Neural crest cell (in vitro differentiated cells): ENCODE data around the gene GLIS1. TPM values are rescaled to one million over a fixed set of nuclear protein-coding genes. Genes with fewer than 3 reads are reported as not detected.
A peak's percentile ranks its signal among the peaks of the same experiment; 100 is the strongest.

Experiments
- DNase-seq: peaks from one replicate; pipeline ENCODE4 v3.0.0; 2021; ENCODE audit warnings: low read depth, mixed read lengths, low spot score
- H3K27ac Mint-ChIP-seq: one replicate; pipeline ENCODE4 v1.8.0; 2021; ENCODE audit warnings: mild to moderate bottlenecking, mixed read lengths; ENCODE audit not compliant: unreplicated experiment
- H3K27me3 Mint-ChIP-seq: 2 replicates; pipeline ENCODE4 v1.8.0; 2021; ENCODE audit warnings: low read depth, mild to moderate bottlenecking, mixed read lengths
- H3K36me3 Mint-ChIP-seq: 2 replicates; pipeline ENCODE4 v1.8.0; 2021; ENCODE audit warnings: low read depth, mild to moderate bottlenecking, mixed read lengths
- H3K4me1 Mint-ChIP-seq: 2 replicates; pipeline ENCODE4 v1.8.0; 2021; ENCODE audit warnings: mixed read lengths
- H3K4me3 Mint-ChIP-seq: one replicate; pipeline ENCODE4 v1.8.0; 2021; ENCODE audit warnings: mild to moderate bottlenecking, mixed read lengths
- H3K9me3 Mint-ChIP-seq: 2 replicates; pipeline ENCODE4 v1.8.0; 2021; ENCODE audit warnings: mixed read lengths
- total RNA-seq: library from RNA; stranded (reverse); gene quantifications from 2 replicates; pipeline ENCODE4 v1.2.1, GENCODE V29; 2021
- TF ChIP-seq, protein P1 (sequence below): fragments of 200-600 bp; sonication (generic); conservative IDR thresholded peaks from 2 replicates; pipeline ENCODE4 v1.5.0; 2021; ENCODE audit warnings: antibody characterized with exemption, mild to moderate bottlenecking

GLIS1 gene
- total RNA-seq, 1 donor from 2014 or later = not detected

DNA sequence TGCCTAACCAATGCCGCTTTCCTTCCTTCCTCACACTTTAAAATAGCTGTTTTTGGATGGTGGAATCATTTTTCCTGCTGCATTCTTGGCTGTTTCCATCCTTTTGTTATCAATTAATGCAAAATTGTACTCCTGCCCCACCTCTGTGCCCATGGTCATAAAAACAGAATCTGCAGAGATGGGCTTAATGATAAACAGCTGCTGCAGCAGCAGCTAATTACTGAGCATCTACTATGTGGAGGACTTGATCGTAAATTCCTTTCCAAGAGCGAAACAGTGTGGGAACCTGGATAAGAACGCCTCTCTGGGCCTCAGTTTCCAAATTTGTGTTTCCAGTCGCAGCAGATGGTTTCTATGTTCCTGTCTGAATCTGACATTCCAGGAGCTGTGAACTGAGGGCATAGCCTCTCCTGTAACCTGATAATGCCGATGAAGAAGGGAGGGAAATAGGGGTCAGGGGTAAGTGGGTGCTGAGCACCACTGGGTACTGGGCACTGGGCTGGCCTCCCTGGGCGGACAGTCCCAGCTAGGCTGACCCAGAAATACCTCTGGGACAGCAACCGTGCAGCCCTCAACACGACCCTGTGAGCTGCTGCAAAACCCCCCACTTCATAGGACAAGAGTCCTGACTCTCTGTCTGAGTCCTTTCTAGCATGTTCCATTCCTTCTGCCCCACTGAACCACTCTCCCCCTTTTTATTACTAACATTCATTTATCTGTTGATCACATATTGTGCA, 158.1 kb downstream of the GLIS1 start:
- H3K4me1 Mint-ChIP-seq = peaks cover 13% of the 10 kb centered on the region
- no peak for DNase-seq
- no peak overlapping the region for H3K27ac Mint-ChIP-seq
- H3K4me3 Mint-ChIP-seq = no peak overlapping the region
- no peaks in the 10 kb centered on the region for H3K9me3 Mint-ChIP-seq
- TF ChIP-seq, protein P1, sequence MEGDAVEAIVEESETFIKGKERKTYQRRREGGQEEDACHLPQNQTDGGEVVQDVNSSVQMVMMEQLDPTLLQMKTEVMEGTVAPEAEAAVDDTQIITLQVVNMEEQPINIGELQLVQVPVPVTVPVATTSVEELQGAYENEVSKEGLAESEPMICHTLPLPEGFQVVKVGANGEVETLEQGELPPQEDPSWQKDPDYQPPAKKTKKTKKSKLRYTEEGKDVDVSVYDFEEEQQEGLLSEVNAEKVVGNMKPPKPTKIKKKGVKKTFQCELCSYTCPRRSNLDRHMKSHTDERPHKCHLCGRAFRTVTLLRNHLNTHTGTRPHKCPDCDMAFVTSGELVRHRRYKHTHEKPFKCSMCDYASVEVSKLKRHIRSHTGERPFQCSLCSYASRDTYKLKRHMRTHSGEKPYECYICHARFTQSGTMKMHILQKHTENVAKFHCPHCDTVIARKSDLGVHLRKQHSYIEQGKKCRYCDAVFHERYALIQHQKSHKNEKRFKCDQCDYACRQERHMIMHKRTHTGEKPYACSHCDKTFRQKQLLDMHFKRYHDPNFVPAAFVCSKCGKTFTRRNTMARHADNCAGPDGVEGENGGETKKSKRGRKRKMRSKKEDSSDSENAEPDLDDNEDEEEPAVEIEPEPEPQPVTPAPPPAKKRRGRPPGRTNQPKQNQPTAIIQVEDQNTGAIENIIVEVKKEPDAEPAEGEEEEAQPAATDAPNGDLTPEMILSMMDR = no peak
- no peaks in the 10 kb centered on the region for H3K27me3 Mint-ChIP-seq
- H3K36me3 Mint-ChIP-seq = no peaks in the 10 kb centered on the region

DNA sequence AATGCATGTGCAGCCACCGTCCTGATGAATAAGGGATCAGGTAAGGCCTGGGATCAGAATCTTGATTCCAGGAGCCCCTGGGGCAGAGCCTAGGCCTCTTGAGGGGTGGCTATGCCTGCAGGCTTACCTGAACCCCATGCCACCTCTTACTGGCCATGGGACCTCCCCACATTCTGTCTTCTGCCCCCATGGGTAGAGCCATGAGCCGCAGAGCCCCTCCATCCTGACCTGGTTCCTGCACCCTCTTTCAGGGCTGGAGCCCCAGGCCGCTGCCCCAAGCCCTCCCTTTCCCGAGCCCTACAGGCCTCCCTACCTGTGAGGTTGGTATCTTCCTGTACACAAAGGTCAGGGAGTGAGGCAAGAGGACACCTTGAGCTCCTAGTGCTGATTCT, 159.0 kb downstream of the GLIS1 start:
- no peaks in the 10 kb centered on the region for H3K36me3 Mint-ChIP-seq
- no peak for DNase-seq

DNA sequence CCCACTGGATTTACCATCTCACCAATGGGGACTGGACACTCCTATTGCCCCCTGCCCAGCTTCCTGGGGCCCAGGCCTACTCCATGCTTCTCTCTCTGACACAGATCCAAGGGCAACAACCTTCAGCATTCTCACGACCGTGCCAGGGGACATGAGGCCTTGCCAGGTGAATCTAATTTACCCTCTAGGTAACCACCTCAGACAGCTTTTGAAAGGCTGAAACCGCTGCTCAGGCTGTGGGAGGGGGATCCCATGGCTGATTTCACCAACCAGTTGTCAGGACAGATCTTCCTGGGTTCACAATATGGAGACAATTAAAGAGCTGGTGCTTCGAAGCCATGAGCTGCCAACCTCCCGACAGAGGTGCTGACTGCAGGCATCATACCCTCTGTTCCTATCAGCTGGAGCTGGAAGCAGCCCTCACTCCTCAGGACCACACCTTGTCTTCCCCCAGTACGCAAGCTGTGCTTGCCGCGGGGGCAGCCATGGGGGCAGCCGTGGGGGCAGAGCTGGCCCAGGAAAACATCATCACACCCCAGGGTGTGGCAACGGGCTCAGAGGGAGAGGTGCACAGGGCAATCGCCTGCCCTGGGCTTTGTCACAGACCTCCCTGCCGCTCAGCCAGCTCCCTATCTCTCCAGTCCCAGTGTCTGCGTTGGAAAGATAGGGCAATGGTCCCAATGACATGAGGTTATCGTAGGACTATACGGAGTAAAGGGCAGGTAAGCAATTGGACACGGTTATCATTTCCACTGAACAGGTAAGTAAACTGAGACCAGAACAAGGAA, 159.5 kb downstream of the GLIS1 start:
- Mint-ChIP-seq H3K4me1 (peaks cover 21% of the 10 kb centered on the region), H3K9me3 (no peaks in the 10 kb centered on the region), H3K4me3 (no peak overlapping the region), H3K36me3 (no peaks in the 10 kb centered on the region), H3K27ac (no peak overlapping the region), H3K27me3 (no peaks in the 10 kb centered on the region)
- TF ChIP-seq, protein P1 = no peak
- no peak for DNase-seq

More for the DNA sequence above, 159.0 kb downstream of the GLIS1 start:
- Mint-ChIP-seq H3K27me3 (no peaks in the 10 kb centered on the region), H3K4me3 (no peak overlapping the region), H3K9me3 (no peaks in the 10 kb centered on the region), H3K27ac (no peak overlapping the region), H3K4me1 (peaks cover 21% of the 10 kb centered on the region)
- TF ChIP-seq, protein P1 = no peak

DNA sequence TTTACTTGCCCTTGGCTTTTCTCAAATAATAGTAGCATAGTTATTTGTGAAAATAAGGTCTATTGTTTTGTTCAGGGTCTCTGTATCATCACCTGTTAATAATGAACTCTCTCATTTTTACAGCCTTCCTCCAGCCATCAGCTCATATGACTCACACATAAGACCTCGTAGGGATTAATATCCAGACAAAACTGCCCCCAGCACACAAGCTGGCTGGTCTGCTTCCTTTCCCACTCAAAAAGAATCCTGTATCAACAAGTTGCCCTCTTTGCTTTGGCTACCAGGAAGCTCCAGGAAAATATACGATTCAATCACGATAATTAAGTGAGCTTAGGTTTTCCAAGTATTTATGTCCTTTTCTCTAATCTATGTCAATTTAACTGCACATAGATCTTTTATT, 160.6 kb downstream of the GLIS1 start:
- H3K4me1 Mint-ChIP-seq = peaks cover 20% of the 10 kb centered on the region
- H3K27me3 Mint-ChIP-seq = no peaks in the 10 kb centered on the region
- TF ChIP-seq, protein P1 = no peak
- no peaks in the 10 kb centered on the region for H3K9me3 Mint-ChIP-seq
- H3K27ac Mint-ChIP-seq = no peak overlapping the region
- H3K4me3 Mint-ChIP-seq = no peak overlapping the region
- DNase-seq = no peak
- no peaks in the 10 kb centered on the region for H3K36me3 Mint-ChIP-seq

DNA sequence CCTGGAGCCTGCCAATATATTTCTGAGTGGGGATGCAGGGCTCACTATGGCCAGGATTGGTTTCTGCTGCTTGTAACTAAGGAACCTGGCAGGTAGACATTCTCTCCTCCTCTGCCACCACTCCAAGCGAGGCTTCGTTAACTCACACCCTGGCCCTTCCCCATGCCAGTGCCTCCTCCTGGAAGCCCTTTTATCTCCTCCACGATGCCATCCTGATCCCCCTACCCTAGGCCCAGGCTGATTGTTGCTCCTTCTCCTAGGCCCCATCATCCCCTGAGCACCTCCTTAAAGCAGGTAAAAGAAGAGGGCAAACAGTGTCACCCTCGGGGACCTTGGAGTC, 161.2 kb downstream of the GLIS1 start:
- Mint-ChIP-seq H3K27me3 (no peaks in the 10 kb centered on the region), H3K4me1 (peaks cover 22% of the 10 kb centered on the region), H3K27ac (peak overlapping the region; percentile 28), H3K36me3 (no peaks in the 10 kb centered on the region), H3K4me3 (no peak overlapping the region), H3K9me3 (no peaks in the 10 kb centered on the region)
- no peak for DNase-seq
- TF ChIP-seq, protein P1 = no peak
